ENCODE measurements around the gene DIAPH2.

- TF ChIP-seq, protein P1, sequence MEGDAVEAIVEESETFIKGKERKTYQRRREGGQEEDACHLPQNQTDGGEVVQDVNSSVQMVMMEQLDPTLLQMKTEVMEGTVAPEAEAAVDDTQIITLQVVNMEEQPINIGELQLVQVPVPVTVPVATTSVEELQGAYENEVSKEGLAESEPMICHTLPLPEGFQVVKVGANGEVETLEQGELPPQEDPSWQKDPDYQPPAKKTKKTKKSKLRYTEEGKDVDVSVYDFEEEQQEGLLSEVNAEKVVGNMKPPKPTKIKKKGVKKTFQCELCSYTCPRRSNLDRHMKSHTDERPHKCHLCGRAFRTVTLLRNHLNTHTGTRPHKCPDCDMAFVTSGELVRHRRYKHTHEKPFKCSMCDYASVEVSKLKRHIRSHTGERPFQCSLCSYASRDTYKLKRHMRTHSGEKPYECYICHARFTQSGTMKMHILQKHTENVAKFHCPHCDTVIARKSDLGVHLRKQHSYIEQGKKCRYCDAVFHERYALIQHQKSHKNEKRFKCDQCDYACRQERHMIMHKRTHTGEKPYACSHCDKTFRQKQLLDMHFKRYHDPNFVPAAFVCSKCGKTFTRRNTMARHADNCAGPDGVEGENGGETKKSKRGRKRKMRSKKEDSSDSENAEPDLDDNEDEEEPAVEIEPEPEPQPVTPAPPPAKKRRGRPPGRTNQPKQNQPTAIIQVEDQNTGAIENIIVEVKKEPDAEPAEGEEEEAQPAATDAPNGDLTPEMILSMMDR (IDR thresholded peaks at IDR 0.05; ENCODE audit: low read depth, low read length, poor library complexity, severe bottlenecking), result no peak
- TF ChIP-seq EZH2phosphoT487 (IDR thresholded peaks at IDR 0.05; ENCODE audit: borderline replicate concordance, low read length), result no peak
These were observed 85.7 kb downstream of the DIAPH2 start for GRCh38 chrX:96770315-96770714.

All from DOHH2 (cell line).